ENCODE measurements around the gene PROSER1. TPM values are rescaled to one million over a fixed set of nuclear protein-coding genes. Genes with fewer than 3 reads are reported as not detected.

PROSER1 gene
- total RNA-seq, 1 experiment from 2014 or later = 33.5 TPM

DNA sequence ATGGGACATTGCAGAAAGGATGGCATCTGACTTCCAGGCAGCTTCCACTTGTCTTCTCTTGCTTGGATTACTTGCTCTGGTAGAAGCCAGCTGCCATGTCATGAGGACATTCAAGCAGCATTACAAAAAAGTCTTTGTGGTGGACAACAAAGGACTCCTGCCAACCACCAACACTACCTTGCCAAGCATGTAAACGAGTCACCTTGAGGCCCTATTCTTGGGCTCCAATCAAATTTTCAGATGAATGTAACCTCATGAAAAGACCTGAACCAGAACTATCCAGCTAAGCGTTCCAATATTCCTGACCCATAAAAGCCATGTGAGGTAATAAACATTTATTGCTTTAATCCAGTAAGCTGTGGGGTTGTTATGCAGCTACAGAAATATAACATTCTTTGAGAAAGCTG, 12.5 kb downstream of the PROSER1 start:
- ChIA-PET RAD21 (ENCODE audit: low non-redundant PET in 1 of 2, low total read pairs in 2 of 2, uncharacterized antibody in 2 of 2, unreplicated experiment in 2 of 2) (no interaction called here), POLR2A (no interaction called here), CTCF (no interaction called here)
- Histone ChIP-seq H3K36me3 (ENCODE audit: control insufficient read depth in 1 of 2, insufficient read depth in 2 of 2, low read length in 2 of 2) (peaks cover 14 to 38% of the 10 kb centered on the region in 2 experiments), H4K20me1 (ENCODE audit: insufficient read depth) (no peaks in the 10 kb centered on the region), H3K9ac (ENCODE audit: low read length) (no peak overlapping the region), H3K9me2 (ENCODE audit: insufficient read depth) (no peaks in the 10 kb centered on the region), H3K79me2 (ENCODE audit: insufficient read depth, low read length) (no peaks in the 10 kb centered on the region), H3K4me2 (ENCODE audit: low read length) (no peak overlapping the region), H3K27me3 (ENCODE audit: insufficient read depth, low read length) (no peaks in the 10 kb centered on the region), H3K4me3 (replicated peaks in 1 of 2; ENCODE audit: low read depth in 1 of 2, low read length in 2 of 2) (no peak overlapping the region), H3K9me3 (ENCODE audit: control insufficient read depth in 1 of 2, insufficient read depth in 1 of 2, low read depth in 1 of 2, low read length in 2 of 2) (no peaks in the 10 kb centered on the region), H3K4me1 (ENCODE audit: control insufficient read depth in 1 of 2, insufficient read depth in 2 of 2, low read length in 2 of 2) (no peaks in the 10 kb centered on the region), H3K27ac (ENCODE audit: low read depth, low read length) (no peak overlapping the region), H2AFZ (ENCODE audit: low read depth, low read length, poor library complexity, severe bottlenecking) (no peak overlapping the region)
- DNase-seq (ENCODE audit: low read depth, low spot score) = no peak
- no peak for ATAC-seq
- intact Hi-C loops (cut with micrococcal nuclease) = no loop called here
- BruUV-seq (replicated peaks) = no TSS peak
- no peak for TF ChIP-seq POLR2A (IDR thresholded peaks at IDR 0.05; ENCODE audit: borderline replicate concordance, extremely low read depth, insufficient read depth, insufficient read length)
- no peak for TF ChIP-seq CEBPB (IDR thresholded peaks at IDR 0.05; ENCODE audit: low read depth)
- no peak for TF ChIP-seq REST (IDR thresholded peaks at IDR 0.05; ENCODE audit: low read depth)
- no peak for TF ChIP-seq SRF (IDR thresholded peaks at IDR 0.05; ENCODE audit: low read depth)
- no peak for TF ChIP-seq ZNF274 (IDR thresholded peaks at IDR 0.05; ENCODE audit: low read depth, low read length)
- TF ChIP-seq FOSL1 (IDR thresholded peaks at IDR 0.05; ENCODE audit: low read depth) = no peak
- TF ChIP-seq ATF3 (IDR thresholded peaks at IDR 0.05) = no peak
- TF ChIP-seq YY1 (IDR thresholded peaks at IDR 0.05; ENCODE audit: extremely low read depth, insufficient replicate concordance, low read depth, low read length) = no peak
- TF ChIP-seq, protein P1, sequence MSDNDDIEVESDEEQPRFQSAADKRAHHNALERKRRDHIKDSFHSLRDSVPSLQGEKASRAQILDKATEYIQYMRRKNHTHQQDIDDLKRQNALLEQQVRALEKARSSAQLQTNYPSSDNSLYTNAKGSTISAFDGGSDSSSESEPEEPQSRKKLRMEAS (IDR thresholded peaks at IDR 0.05) = no peak
- TF ChIP-seq, protein P2, sequence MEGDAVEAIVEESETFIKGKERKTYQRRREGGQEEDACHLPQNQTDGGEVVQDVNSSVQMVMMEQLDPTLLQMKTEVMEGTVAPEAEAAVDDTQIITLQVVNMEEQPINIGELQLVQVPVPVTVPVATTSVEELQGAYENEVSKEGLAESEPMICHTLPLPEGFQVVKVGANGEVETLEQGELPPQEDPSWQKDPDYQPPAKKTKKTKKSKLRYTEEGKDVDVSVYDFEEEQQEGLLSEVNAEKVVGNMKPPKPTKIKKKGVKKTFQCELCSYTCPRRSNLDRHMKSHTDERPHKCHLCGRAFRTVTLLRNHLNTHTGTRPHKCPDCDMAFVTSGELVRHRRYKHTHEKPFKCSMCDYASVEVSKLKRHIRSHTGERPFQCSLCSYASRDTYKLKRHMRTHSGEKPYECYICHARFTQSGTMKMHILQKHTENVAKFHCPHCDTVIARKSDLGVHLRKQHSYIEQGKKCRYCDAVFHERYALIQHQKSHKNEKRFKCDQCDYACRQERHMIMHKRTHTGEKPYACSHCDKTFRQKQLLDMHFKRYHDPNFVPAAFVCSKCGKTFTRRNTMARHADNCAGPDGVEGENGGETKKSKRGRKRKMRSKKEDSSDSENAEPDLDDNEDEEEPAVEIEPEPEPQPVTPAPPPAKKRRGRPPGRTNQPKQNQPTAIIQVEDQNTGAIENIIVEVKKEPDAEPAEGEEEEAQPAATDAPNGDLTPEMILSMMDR (IDR thresholded peaks at IDR 0.05 in 2 of 3, conservative IDR thresholded peaks at IDR 0.05 in 1 of 3; ENCODE audit: borderline replicate concordance in 1 of 3, insufficient read depth in 1 of 3, low read depth in 2 of 3, low read length in 2 of 3) = no peak
- no peak for TF ChIP-seq RAD21 (IDR thresholded peaks at IDR 0.05; ENCODE audit: low read depth)
- TF ChIP-seq ELF1 (IDR thresholded peaks at IDR 0.05; ENCODE audit: borderline replicate concordance, low read depth) = no peak
- TF ChIP-seq EZH2 (IDR thresholded peaks at IDR 0.05) = no peak
- TF ChIP-seq EZH2phosphoT487 (IDR thresholded peaks at IDR 0.05; ENCODE audit: borderline replicate concordance) = no peak
